Measurements from ENCODE around the gene ZNHIT6.
"Not testable (repeated sequence)": the region's sequence is repeated elsewhere in the genome, so short reads cannot be mapped to it uniquely, and the experiment has no call there.

The ZNHIT6 gene

GRCh38 chr1:85718678-85719340 lies 10.6 kb upstream of the ZNHIT6 start:
- H3K9ac ChIP-seq (ENCODE audit: insufficient read length, low read depth): no peak overlapping the region
- no peak for DNase-seq (ENCODE audit: low read depth, low spot score)
- H3K9me3 ChIP-seq (ENCODE audit: insufficient read depth, low read length): peaks cover 31% of the 10 kb centered on the region
- no peak for TF ChIP-seq YY1 (IDR thresholded peaks at IDR 0.05; ENCODE audit: insufficient read depth, insufficient read length)
- no peak for TF ChIP-seq ZNF274 (IDR thresholded peaks at IDR 0.05; ENCODE audit: low read depth, low read length)
- TF ChIP-seq SUZ12 (IDR thresholded peaks at IDR 0.05; ENCODE audit: extremely low read depth, insufficient read depth, insufficient read length): no peak
- no peaks in the 10 kb centered on the region for H3K27me3 ChIP-seq (ENCODE audit: insufficient read depth, insufficient read length)
- H3K4me1 ChIP-seq (ENCODE audit: insufficient read depth, insufficient read length): no peaks in the 10 kb centered on the region
- no peaks in the 10 kb centered on the region for H3K36me3 ChIP-seq (ENCODE audit: insufficient read depth, insufficient read length, low read length)
- no peak overlapping the region for H3K4me3 ChIP-seq (ENCODE audit: insufficient read length, low read depth)

- not testable (repeated sequence) for DNase-seq (ENCODE audit: low read depth, low spot score); H3K9ac ChIP-seq (ENCODE audit: insufficient read length, low read depth); H3K4me3 ChIP-seq (ENCODE audit: insufficient read length, low read depth); H3K27me3 ChIP-seq (ENCODE audit: insufficient read depth, insufficient read length); H3K36me3 ChIP-seq (ENCODE audit: insufficient read depth, insufficient read length, low read length); H3K4me1 ChIP-seq (ENCODE audit: insufficient read depth, insufficient read length)
- H3K9me3 ChIP-seq (ENCODE audit: insufficient read depth, low read length): peaks cover 23% of the 10 kb centered on the region
Observed at GRCh38 chr1:85714418-85715114, 6.3 kb upstream of the ZNHIT6 start.

- peak overlapping the region; percentile 88 for H3K4me3 ChIP-seq (ENCODE audit: insufficient read length, low read depth)
- H3K36me3 ChIP-seq (ENCODE audit: insufficient read depth, insufficient read length, low read length): peaks cover 30% of the 10 kb centered on the region
- H3K27me3 ChIP-seq (ENCODE audit: insufficient read depth, insufficient read length): no peaks in the 10 kb centered on the region
- H3K4me1 ChIP-seq (ENCODE audit: insufficient read depth, insufficient read length): no peaks in the 10 kb centered on the region
- TF ChIP-seq SUZ12 (IDR thresholded peaks at IDR 0.05; ENCODE audit: extremely low read depth, insufficient read depth, insufficient read length): no peak
- no peak for TF ChIP-seq ZNF274 (IDR thresholded peaks at IDR 0.05; ENCODE audit: low read depth, low read length)
- TF ChIP-seq YY1 (IDR thresholded peaks at IDR 0.05; ENCODE audit: insufficient read depth, insufficient read length): no peak
- H3K9ac ChIP-seq (ENCODE audit: insufficient read length, low read depth): peak overlapping the region; percentile 79
- H3K9me3 ChIP-seq (ENCODE audit: insufficient read depth, low read length): peaks cover 11% of the 10 kb centered on the region
- no peak for DNase-seq (ENCODE audit: low read depth, low spot score)
Observed at GRCh38 chr1:85708829-85709227, 595 bp upstream of the ZNHIT6 start.

GRCh38 chr1:85707267-85707989 lies 805 bp downstream of the ZNHIT6 start:
- H3K9ac ChIP-seq (ENCODE audit: insufficient read length, low read depth): peak overlapping the region; percentile 90
- peaks cover 5% of the 10 kb centered on the region for H3K9me3 ChIP-seq (ENCODE audit: insufficient read depth, low read length)
- no peak for TF ChIP-seq SUZ12 (IDR thresholded peaks at IDR 0.05; ENCODE audit: extremely low read depth, insufficient read depth, insufficient read length)
- TF ChIP-seq ZNF274 (IDR thresholded peaks at IDR 0.05; ENCODE audit: low read depth, low read length): no peak
- TF ChIP-seq YY1 (IDR thresholded peaks at IDR 0.05; ENCODE audit: insufficient read depth, insufficient read length): no peak
- no peaks in the 10 kb centered on the region for H3K4me1 ChIP-seq (ENCODE audit: insufficient read depth, insufficient read length)
- no peaks in the 10 kb centered on the region for H3K27me3 ChIP-seq (ENCODE audit: insufficient read depth, insufficient read length)
- peaks cover 43% of the 10 kb centered on the region for H3K36me3 ChIP-seq (ENCODE audit: insufficient read depth, insufficient read length, low read length)
- peak overlapping the region; percentile 88 for H3K4me3 ChIP-seq (ENCODE audit: insufficient read length, low read depth)
- no peak for DNase-seq (ENCODE audit: low read depth, low spot score)

GRCh38 chr1:85705940-85706339 lies 2.3 kb downstream of the ZNHIT6 start:
- H3K27me3 ChIP-seq (ENCODE audit: insufficient read depth, insufficient read length): no peaks in the 10 kb centered on the region
- H3K4me1 ChIP-seq (ENCODE audit: insufficient read depth, insufficient read length): no peaks in the 10 kb centered on the region
- H3K4me3 ChIP-seq (ENCODE audit: insufficient read length, low read depth): no peak overlapping the region
- no peak overlapping the region for H3K9ac ChIP-seq (ENCODE audit: insufficient read length, low read depth)
- DNase-seq (ENCODE audit: low read depth, low spot score): no peak
- H3K9me3 ChIP-seq (ENCODE audit: insufficient read depth, low read length): peaks cover 5% of the 10 kb centered on the region
- TF ChIP-seq ZNF274 (IDR thresholded peaks at IDR 0.05; ENCODE audit: low read depth, low read length): no peak
- no peak for TF ChIP-seq YY1 (IDR thresholded peaks at IDR 0.05; ENCODE audit: insufficient read depth, insufficient read length)
- no peak for TF ChIP-seq SUZ12 (IDR thresholded peaks at IDR 0.05; ENCODE audit: extremely low read depth, insufficient read depth, insufficient read length)
- peaks cover 58% of the 10 kb centered on the region for H3K36me3 ChIP-seq (ENCODE audit: insufficient read depth, insufficient read length, low read length)

- H3K36me3 ChIP-seq (ENCODE audit: insufficient read depth, insufficient read length, low read length): peaks cover 71% of the 10 kb centered on the region
- no peak overlapping the region for H3K9ac ChIP-seq (ENCODE audit: insufficient read length, low read depth)
Observed at GRCh38 chr1:85700422-85700821, 7.8 kb downstream of the ZNHIT6 start.

GRCh38 chr1:85697895-85698294 lies 10.3 kb downstream of the ZNHIT6 start:
- peaks cover 48% of the 10 kb centered on the region for H3K36me3 ChIP-seq (ENCODE audit: insufficient read depth, insufficient read length, low read length)
- no peak for TF ChIP-seq YY1 (IDR thresholded peaks at IDR 0.05; ENCODE audit: insufficient read depth, insufficient read length)
- no peak for DNase-seq (ENCODE audit: low read depth, low spot score)
- no peaks in the 10 kb centered on the region for H3K9me3 ChIP-seq (ENCODE audit: insufficient read depth, low read length)
- no peak overlapping the region for H3K4me3 ChIP-seq (ENCODE audit: insufficient read length, low read depth)
- H3K9ac ChIP-seq (ENCODE audit: insufficient read length, low read depth): no peak overlapping the region
- no peaks in the 10 kb centered on the region for H3K27me3 ChIP-seq (ENCODE audit: insufficient read depth, insufficient read length)
- no peaks in the 10 kb centered on the region for H3K4me1 ChIP-seq (ENCODE audit: insufficient read depth, insufficient read length)

More at GRCh38 chr1:85700422-85700821, 7.8 kb downstream of the ZNHIT6 start:
- no peak overlapping the region for H3K4me3 ChIP-seq (ENCODE audit: insufficient read length, low read depth)
- no peak for TF ChIP-seq SUZ12 (IDR thresholded peaks at IDR 0.05; ENCODE audit: extremely low read depth, insufficient read depth, insufficient read length)
- no peaks in the 10 kb centered on the region for H3K4me1 ChIP-seq (ENCODE audit: insufficient read depth, insufficient read length)
- H3K27me3 ChIP-seq (ENCODE audit: insufficient read depth, insufficient read length): no peaks in the 10 kb centered on the region
- H3K9me3 ChIP-seq (ENCODE audit: insufficient read depth, low read length): peaks cover 5% of the 10 kb centered on the region
- DNase-seq (ENCODE audit: low read depth, low spot score): no peak

All from NT2/D1 (cell line).